Stimulated activated CD4-positive, alpha-beta T cell treated with anti-CD3 and anti-CD28 coated beads, TNF-alpha, amount 100 ng/mL, for 4 hours (primary cell): ENCODE measurements around the gene ERH.
"Not testable (repeated sequence)": the region's sequence is repeated elsewhere in the genome, so short reads cannot be mapped to it uniquely, and the experiment has no call there.

Experiments used
- DNase-seq, 3 experiments: peaks; one replicate each; pipeline ENCODE4 v3.0.0-alpha.2; 2020; ENCODE audit warnings: low read depth in 3 of 3

The ERH gene

DNA sequence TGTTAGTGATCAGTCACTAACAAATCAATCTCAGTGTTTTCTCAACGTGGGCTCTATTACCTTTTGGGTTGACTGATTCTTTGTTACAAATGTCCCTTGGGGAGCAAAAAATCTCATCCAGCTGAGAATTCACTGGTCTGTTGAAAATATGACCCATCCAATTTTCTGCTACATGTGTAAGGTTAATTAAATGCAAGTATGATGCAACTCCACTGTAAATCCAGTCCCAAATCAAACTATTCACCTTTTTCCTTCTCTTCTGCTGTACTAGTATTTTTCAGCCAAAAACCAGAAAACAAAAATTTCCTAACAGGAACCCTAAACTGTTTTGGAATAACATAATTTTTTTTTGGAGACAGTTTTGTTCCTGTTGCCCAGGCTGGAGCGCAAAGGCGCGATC is 2.2 kb downstream of the ERH start:
- DNase-seq, result no peak

DNA sequence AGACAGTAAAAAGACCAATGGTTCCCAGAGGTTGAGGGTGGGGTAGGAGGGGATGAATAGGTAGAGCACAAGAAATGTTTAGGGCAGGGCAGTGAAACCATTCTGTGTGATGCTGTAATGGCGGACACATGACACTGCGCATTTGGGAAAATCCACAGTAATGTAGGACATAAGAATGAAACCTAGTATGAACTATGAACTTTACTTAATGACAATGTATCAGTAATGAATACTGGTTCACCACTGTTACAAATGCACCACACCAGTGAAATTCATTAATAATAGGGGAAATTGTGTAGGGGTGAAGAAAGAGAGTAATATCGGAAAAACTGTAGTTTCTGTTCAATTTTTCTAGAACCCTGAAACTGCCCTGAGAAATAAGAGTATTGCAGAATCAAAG is 5.6 kb downstream of the ERH start:
- DNase-seq, result no peak

DNA sequence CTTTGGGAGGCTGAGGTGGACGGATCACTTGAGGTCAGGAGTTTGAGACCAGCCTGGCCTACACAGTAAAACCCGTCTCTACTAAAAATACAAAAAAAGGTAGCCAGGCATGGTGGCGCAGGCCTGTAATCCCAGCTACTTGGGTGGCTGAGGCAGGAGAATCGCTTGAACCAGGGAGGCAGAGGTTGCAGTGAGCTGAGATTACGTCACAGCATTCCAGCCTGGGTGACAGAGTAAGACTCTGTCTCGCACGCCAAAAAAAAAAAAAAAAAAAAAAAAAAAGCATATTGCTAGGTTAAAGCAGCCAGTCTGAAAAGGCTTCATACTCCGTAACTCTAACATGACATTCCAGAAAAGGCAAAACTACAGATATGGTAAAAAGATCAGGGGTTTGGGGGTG is 6.7 kb downstream of the ERH start:
- DNase-seq, result not testable (repeated sequence)

DNA sequence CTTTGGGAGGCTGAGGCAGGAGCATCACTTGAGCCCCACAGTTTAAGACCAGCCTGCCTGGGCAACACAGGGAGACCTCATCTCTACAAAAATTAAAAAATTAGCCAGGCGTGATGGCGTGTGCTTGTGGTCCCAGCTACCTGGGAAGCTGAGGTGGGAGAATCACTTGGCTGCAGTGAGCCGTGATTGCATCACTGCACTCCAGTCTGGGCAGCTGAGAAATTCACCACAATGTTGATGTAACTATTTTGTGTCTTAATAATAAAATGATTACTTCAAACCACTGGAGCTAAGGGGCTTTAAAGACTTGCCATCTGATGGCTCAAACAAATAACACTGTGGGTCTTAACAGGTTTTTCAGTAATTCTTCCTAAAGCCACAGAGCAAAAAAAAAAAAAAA is 10.8 kb downstream of the ERH start:
- no peak for DNase-seq

DNA sequence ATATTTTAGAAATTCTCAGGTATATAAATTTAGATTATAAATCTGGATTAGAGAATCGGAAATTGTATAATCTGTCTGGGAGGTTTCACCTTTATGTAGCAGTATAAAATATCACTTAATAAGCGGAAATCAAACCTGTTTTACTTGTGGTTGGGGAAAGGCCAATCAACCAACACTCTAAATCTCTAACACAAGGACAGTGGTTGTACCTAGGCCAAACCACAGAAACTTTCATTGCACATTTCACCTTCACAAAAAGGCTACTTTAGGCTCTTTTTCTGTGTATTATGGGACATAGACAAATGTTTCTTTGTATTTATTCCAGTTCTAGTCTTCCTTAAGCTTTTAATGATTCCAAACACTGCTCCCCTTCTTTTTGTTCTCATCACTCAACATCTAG is 19.8 kb downstream of the ERH start:
- no peak for DNase-seq

DNA sequence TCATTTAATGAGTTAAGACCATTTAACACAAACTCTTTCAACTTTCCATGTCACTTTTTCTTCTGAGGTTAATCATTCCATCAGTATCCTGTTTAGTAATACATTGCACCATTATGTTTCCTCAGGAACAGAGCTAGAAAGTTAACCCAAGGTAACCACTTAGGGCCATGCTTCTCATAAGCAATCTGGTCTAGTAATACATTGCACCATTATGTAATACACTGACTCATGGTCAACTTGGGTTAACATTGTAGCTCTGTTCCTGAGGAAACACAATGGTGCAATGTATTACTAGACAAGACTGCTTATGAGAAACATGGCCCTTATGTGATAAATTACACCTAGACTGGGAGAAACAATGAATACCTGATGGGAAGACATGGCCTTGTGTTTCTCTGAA is 21.7 kb downstream of the ERH start:
- no peak for DNase-seq

DNA sequence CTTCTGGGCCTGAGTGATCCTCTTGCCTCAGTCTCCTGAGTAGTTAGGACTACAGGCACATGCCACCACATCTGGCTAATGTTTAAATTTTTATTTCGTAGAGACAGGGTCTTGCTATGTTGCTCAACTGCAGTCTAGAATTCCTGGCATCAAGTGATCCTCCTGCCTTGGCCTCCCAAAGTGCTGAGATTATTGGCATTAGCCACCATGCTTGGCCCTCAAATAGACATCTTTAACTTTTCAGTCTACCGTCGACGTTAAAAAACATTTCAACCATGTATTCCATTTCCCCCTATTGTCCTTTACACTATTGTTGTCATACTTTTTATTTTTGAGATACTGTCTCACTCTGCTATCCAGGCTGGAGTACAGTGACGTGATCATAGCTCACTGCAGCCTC is 22.4 kb downstream of the ERH start:
- no peak for DNase-seq

DNA sequence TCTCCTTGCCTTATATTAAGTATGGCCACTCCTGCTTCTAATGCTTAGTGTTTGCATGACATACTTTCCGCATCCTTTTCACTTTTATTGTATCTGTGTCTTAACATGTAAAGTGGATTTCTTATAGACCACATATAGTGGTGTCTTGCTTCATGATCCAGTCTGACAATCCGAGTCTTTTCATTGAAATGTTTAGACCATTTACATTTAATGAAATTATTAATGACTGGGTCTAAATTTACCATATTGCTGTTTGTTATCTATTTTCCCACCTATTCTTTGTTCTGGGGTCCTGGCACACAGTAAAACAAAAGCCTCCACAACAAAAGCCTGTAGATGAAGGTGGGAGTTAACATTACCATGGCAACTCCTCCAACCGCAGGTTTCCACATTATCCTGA is 22.9 kb downstream of the ERH start:
- DNase-seq, result no peak

DNA sequence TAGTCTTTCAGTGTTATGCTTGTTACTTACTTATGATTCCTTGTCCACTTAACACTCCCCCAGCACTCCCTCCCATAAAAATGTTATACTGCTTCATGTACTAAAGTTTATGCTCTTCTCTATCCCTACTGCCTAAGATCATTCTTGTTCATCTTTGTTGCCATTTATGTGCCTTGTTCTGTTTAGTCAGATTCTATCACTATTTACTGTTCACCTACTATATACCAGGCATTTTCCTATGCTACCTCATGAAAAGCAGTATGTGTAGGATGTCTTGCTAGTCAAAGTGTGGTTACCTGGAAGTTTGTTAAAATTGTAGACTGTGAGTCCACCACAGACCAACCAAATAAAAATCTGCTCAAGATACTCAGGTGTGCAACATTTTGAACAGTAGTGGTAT is 23.9 kb downstream of the ERH start:
- no peak for DNase-seq

DNA sequence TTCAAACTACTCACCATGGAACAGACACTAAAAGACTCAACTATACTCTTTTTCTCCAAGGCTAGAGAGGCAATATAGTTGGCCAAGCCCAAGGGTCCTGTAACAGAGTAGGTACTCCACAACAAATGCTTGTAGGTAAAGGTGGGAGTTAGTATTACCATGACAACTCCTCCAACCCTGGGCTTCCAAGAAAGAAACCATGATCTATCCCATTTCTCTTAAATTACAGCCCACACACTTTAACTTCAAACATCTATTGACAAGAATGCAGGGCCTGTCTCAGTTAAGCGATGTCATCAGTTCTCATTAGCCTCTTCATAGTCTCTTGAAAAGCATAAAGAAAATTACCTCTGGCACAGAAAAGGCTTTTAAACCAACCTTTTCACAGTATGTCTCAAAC is 25.0 kb downstream of the ERH start:
- no peak for DNase-seq

DNA sequence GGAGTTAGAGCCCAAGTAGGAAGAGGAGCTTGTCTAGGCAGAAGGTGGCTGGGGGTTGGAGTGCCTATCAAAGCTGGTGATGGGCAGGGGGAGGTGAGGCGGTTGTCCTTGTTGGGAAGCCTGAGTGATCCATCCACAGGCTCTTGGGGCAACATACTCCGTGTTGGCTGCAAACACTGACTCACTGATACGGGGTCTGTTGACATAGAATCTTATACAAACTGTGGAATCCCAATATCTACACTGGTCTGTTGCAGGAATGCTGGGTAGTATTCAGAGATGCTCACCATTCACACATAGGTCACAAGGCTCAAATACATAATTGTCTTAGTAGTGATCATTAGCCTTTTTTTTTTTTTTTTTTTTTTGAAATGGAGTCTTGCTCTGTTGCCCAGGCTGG is 26.0 kb downstream of the ERH start:
- DNase-seq, result no peak

DNA sequence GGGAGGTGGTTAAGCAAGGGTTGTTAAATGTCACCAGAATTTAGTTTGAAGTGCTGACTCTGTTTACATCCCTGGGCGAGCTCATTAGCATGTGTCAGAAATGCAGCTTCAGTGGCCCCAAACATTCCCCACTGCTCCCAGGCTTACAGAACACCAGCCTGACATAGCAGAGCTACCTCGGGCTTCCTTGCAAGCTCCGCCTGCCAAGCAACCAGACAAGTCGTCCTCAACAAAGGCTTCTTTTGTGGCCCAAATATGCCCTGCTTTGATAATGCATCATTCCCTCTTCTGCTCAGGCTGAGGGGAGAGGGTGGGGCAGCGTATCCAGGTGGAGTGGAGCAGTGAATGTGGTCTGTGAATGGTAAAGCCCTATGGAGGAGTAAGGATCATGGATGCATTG is 28.0 kb downstream of the ERH start:
- no peak for DNase-seq

DNA sequence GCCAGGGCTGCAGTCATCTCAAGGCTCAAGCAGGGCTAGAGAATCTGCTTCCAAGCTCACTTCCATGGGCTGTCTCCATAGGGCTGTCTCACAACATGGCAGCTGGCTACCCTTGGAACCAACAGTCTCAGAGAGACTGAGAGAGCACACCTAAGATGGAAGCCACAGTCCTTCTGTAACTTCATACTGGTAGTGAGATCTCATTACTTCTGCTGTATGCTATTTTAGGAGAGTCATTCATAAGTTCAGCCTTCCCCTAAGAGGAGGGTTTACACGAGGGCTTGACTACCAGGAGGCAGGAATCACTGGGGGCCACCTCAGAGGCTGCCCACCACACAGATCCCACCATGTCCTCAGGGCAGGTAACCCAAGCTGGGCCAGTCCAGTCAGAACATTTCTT is 29.7 kb downstream of the ERH start:
- DNase-seq, result no peak

DNA sequence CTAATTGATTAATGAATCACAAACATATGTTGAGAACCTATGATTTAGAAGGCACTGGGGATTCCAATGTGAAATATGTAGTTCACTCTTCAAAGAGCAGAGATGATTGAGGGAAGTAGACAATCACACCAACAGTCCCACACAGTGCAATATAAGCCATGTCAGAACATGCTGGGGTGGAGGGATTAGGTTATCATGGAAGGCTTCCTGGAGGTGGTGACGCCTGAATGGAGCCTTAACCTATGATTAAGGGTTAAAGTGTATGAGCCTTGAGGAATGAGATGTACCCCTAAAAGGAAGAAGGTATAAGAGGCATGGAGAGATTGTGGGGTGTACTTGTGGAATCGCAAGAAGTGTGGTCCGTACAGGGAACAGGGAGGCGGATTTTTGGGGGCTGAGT is 31.3 kb downstream of the ERH start:
- DNase-seq, result no peak

DNA sequence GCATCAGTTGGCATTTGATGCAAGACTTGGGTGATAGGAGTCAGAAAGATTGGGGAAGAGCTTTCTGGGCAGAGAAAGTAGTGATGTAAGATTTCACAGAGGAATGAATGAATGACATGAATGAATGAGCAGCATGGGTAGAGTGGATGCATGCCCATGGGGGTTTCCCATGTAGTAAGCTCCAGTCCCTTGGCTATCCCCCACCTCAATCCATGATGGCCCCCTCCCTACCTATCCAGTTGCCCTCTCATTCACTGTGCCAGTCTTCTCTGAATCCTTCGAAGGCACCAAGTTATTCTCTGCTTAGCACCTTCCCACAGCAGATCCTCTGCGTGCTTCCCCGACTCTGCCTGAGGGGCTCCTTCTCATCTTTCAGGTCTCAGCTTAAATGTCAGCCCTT is 32.0 kb downstream of the ERH start:
- no peak for DNase-seq

DNA sequence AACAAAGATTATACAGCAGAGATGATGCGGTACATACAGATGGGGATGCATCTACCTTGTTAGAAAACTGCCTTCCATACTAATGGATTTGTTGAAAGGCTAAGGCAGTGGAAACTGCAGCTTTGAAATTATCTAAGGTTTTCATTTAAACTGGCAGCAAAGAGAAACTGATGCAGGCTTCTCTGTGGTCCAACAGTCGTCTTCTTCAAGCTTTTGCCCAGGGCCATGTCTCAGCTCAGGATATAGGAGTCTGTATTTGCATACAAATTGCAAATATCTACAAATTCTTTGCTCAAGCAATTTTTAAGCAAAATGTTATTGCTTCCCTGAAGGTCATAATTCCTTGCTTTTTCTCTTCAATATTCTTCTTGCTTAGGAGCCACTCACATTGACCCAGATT is 33.7 kb downstream of the ERH start:
- DNase-seq, result no peak

DNA sequence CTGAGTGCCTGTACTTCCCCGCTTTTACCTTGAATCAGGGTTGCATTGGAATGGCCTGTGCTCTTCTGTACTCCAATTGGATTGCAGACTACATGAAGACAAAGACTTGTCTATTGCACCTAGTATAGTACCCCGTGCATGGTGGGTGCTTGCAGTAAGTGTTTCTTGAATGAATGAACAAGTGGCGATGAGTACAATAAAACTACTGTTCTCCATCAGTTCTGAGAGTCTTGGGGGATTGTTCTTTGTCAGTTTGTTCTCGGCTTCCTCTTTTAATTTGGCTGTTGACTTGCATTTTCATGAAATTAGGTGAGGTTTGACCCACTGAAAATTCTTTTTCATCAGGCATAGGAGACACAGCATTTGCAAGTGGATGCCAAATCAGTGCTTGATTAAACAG is 34.1 kb downstream of the ERH start:
- DNase-seq, result no peak

DNA sequence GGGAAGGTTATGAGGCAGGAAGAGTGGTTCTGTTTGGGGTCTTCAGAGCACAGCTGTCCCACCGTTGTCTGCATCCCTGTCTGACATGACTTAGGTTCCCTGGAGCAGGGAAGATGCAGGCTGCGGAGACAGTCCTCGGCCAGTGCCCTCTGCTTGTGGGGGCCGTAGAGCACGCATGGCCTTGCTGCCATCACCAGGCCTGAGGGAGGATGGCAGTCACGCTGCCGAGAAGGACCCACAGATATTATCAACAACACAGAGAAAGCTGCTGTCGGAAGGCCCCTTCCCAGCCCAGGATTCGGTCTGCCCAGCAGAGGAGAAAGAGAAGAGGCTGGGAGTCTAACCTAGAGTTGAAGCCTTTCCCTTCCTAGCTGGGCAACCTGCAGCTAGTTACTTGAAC is 35.0 kb downstream of the ERH start:
- no peak for DNase-seq

DNA sequence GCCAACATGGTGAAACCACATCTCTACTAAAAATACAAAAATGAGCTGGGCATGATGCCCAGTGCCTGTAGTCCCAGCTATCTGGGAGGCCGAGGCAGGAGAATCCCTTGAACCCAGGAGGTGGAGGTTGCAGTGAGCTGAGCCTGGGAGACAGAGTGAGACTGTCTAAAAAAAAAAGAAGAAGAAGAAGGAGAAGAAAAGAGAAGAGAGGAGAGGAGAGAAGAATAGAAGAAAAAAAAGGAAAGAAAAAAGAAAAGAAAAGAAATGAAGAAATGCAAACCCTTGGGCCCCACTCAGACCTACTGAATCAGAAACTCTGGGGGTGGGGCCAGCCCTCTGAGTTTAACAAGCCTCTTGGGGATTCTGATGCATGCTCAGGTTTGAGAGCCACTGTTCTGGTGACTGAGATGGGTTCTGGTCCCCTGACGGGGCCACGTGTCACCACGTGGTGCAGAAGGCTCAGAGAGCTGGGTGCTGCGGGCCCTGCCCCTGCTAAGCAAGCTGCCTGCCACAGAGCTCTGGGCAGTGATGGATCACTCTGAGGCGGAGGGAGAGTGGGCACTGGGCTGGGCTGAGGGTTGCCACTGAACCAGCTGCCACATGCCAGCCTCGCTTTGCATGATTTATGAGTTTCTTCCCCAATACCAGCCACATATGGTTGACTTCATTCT is 37.5 kb downstream of the ERH start:
- DNase-seq, result no peak

DNA sequence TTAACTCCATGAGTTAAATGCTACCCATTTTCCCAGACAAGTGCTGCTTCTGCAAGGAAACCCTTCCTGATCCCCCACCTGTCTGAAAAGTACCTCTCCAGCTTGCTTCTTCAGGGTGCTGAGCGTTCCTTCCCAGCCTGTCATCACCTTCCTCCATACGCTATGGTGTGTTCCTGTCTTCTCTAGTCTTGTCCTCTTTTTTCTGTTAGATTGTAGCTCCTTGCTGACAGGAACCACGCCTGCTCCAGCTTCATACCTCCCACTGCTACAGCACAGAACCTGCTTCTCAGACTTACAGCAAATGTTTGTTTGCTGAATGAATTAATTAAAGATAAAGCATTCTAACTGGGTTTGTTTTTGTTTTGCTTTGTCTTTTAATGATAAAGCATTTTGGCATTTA is 39.1 kb downstream of the ERH start:
- DNase-seq, result no peak

DNA sequence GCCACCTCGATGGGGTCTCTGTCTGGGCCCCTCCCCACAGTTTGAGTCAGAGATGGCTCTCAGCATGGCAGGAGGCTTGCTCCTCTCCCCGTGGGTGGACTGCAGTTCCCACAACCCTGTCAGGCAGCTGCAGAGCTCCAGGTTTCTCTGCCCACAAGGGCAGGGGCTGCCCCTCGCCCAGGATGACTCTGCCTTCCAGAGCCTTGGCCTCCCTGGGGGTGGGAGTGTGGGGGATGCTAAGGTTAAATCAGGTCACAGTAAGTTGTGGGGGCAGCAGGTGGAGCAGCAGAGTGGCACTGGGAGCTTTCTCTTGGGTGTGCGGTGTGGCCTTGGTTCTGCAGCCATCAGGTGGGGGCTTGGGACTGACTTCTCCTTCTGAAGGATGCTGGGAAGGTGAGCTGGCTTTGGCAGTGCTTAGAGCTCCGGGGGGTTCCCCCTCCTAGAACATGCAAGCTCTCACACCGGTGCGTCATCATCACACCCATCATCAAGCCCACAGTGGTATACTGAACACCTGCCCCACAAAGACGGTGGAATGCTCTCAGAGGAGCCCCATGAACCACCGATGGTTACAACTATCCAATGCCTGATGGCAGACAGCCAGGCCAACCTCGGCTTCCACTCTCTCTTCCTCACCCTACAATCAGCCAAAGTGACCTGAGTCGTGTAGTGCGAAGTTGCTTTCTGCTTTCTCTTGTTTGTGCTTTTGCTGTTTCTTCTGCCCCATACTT is 39.7 kb downstream of the ERH start:
- DNase-seq, result no peak

DNA sequence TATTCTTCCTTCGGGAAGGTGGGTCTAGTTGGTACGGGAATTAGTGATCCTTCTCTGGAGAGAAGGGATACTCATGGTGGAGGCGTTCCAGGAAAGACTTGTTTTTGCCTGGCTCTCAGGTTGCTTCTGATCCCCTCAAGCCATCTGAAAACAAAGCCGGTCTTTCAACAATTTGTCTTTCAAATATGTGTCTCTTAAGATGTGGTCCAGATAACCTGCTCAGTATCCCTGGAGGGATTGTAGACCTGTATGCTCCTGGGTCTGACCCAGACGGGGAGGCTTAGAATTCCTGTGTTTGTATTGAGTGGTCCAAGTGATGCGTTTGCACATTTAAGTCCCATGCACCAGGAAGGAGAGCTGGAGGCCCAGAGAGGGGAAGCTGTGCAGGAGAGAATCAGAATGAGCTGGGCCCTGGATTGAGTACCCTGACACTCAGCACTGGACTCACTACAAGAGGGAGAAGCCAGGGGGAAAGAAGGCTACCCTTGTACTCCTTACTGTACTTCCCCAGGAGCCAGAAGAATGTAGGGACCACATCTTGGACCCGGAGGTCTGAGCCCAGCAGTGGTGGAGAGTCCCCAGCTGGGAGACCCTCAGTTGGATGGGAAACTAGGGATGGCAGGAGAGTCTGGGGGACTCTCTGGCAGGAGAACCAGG is 40.4 kb downstream of the ERH start:
- DNase-seq, result no peak

DNA sequence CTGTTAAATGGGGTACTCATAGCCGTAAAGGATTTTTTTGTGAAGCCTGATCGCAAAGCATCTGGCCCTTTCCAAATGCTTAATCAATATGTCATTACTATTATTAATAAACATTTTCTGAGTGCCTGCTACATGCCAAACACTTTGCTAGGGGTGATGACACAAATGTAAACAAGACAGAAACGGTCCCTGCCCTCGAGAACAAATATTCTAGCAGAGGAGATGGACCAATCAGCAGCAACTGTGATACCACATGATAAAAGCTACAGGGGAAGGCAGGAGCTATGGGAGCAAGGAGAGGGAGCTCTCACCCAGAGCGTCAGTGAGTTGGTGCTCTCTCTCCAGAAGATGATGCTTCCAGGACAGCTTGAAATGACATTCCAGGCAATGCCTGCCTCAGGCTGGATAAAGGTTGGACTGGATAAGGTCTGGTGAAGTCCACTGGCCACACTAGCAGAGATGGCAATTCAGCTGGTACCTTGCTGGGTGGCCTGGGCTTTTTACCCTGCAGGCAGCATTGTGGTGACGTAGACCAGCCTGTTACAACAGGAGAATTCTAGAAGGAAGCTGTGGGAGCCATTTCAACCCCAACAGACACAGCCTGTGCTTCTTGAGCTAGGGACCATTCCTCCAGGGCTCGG is 41.1 kb downstream of the ERH start:
- DNase-seq, result no peak
